ENCODE results near the gene RAMAC.

- TF ChIP-seq CTCF (conservative IDR thresholded peaks at IDR 0.05; ENCODE audit: low read depth, low read length) (no peak), USF2 (IDR thresholded peaks at IDR 0.05; ENCODE audit: low read depth, low read length) (no peak), RAD21 (IDR thresholded peaks at IDR 0.05; ENCODE audit: low read length) (no peak), CEBPB (IDR thresholded peaks at IDR 0.05; ENCODE audit: low read depth, low read length) (no peak), RCOR1 (IDR thresholded peaks at IDR 0.05; ENCODE audit: insufficient replicate concordance, low read length) (no peak), POLR2A (IDR thresholded peaks at IDR 0.05; ENCODE audit: low read depth, low read length) (no peak), BHLHE40 (IDR thresholded peaks at IDR 0.05; ENCODE audit: low read depth, low read length) (no peak), ELK1 (IDR thresholded peaks at IDR 0.05; ENCODE audit: borderline replicate concordance, low read depth, low read length) (no peak), MXI1 (IDR thresholded peaks at IDR 0.05; ENCODE audit: borderline replicate concordance, low read depth, low read length) (no peak), MAFK (IDR thresholded peaks at IDR 0.05; ENCODE audit: low read depth, low read length) (no peak)
Measured at GRCh38 chr15:82986442-82986780, 401 bp downstream of the RAMAC start.
